MG63 (cell line): ENCODE results near the gene C10orf105. TPM values are rescaled to one million over a fixed set of nuclear protein-coding genes. Genes with fewer than 3 reads are reported as not detected.

Source experiments
- DNase-seq: peaks from one replicate; pipeline ENCODE4 v3.0.0-alpha.2; 2020
- H3K27me3 ChIP-seq: fragments of 250-450 bp; sonication (Bioruptor Pico); 2 replicates; pipeline ENCODE4 v1.5.1; 2020; ENCODE audit warnings: mild to moderate bottlenecking, moderate library complexity
- H3K36me3 ChIP-seq: fragments of 250-450 bp; sonication (Bioruptor Pico); 2 replicates; pipeline ENCODE4 v1.5.1; 2020; ENCODE audit warnings: mild to moderate bottlenecking, moderate library complexity
- H3K4me3 ChIP-seq: fragments of 250-450 bp; sonication (Bioruptor Pico); 2 replicates; pipeline ENCODE4 v1.5.1; 2020; ENCODE audit warnings: mild to moderate bottlenecking, moderate library complexity
- H3K9me3 ChIP-seq: fragments of 250-450 bp; sonication (Bioruptor Pico); 2 replicates; pipeline ENCODE4 v1.5.1; 2020; ENCODE audit warnings: mild to moderate bottlenecking, moderate library complexity
- total RNA-seq: library from RNA; depleted of rRNA; stranded (reverse); fragments of >200 nt; shearing (Covaris generic); gene quantifications from 2 replicates; pipeline ENCODE4 v1.2.3, GENCODE V29; 2014; ENCODE audit warnings: low replicate concordance

C10orf105 gene
- total RNA-seq, 1 experiment from 2014 or later, result not detected

DNA sequence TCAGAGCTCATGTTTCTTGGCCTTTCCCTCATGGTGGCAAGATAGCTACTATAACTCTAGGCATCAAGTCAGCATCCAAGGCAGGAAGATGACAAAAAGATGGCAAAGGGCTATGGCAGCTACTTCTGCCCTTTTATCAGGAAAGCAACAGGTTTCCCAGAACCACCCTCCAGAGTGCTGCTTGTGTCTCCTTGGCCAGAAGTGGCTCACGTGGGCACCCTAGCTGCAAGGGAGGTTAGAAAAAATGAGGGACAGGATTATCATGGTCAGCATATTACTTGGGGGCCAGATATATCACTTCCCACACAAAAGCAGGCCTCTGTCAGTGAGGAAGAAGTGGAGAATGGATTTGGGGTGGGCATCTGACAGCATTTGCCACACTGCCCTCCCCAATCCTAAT lies 24.3 kb upstream of the C10orf105 start:
- no peak for DNase-seq
- no peaks in the 10 kb centered on the region for H3K36me3 ChIP-seq
- no peak overlapping the region for H3K4me3 ChIP-seq
- no peaks in the 10 kb centered on the region for H3K9me3 ChIP-seq
- no peaks in the 10 kb centered on the region for H3K27me3 ChIP-seq

DNA sequence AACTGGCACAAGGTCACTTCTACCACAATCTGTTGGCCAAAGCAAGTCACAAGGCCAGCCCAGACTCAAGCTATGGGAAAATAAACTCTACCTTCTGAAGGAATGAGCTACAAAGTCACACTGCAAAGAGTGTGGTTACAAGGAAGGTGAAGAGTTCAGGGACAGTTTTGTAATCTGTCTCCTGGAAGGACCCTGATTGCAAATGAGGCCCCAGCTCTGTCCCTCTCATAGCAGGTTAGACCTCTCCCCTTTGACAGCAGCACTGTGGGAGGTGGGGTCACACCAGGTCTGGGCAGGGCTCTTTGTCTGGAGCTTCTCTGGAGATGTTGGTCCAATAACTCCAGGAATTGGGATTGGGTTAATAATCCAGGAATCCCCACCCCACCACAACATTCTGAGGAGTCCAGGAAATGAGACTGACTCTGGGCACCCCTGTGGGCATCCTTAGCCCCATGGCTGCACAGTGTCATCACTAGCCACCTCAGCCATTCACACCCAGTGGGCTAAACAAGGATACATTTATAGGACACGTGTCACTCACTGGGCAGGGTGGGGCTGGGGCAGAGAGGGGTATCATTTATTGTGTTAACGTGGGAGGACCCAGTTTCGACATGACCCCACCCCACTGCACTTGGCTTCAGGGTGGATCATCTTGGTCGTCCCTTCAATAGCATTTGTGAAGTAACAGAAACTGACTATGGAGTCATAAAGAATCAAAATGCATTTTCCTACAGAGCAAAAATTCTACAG lies 23.7 kb upstream of the C10orf105 start:
- no peak for DNase-seq
- no peaks in the 10 kb centered on the region for H3K27me3 ChIP-seq
- H3K9me3 ChIP-seq, result no peaks in the 10 kb centered on the region

DNA sequence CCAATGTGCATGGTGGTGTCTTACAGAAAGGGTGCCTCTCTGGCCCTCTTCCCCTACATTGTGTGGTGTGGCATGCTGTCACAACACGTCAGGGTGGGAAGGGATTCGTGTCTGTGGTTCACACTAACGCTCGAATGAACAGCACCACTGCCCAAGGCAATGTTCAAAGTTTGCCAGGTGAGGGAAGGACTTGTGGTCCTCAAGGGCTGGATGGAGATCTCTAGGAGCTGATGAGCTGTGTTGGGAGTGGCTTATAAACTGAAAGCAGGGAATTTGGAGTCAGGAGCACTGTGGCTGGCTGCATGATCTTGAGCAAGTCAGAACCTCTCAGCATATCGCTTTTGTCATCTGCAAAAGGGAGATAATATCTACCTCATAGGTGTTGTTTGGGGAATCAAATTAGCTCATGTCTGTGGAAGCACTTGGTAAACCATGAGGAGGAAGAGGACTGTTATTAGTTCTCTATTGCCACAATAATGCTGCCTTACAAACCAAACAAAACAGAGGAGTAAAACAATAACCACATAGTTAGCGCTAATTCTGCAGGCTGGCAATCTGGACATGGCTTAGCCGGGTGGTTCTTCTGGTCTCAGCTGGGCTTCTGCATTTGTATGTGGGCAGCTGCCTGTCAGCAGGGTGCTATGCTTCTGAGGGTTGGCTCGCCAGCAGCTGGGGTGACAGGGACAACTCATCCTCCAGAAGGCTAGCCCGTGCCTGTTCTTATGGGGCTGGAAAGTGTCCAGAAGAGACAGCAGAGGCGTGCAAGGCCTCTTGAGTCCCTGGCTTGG lies 22.9 kb upstream of the C10orf105 start:
- H3K4me3 ChIP-seq, result no peak overlapping the region
- no peaks in the 10 kb centered on the region for H3K9me3 ChIP-seq
- no peaks in the 10 kb centered on the region for H3K36me3 ChIP-seq
- no peaks in the 10 kb centered on the region for H3K27me3 ChIP-seq
- no peak for DNase-seq

More for the DNA sequence above, 23.7 kb upstream of the C10orf105 start:
- no peak overlapping the region for H3K4me3 ChIP-seq
- no peaks in the 10 kb centered on the region for H3K36me3 ChIP-seq

DNA sequence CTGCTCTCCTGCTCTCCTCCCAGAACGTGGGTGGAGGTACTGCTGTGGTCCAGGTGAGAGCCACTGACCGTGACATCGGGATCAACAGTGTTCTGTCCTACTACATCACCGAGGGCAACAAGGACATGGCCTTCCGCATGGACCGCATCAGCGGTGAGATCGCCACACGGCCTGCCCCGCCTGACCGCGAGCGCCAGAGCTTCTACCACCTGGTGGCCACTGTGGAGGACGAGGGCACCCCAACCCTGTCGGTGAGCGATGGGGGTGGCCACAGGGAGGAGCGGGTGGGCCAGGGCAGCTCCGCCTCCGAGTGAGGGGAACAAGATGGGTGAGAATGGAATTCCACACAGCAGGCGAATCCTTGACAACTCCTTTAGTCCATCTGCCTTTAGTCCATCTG lies 22.1 kb upstream of the C10orf105 start:
- H3K9me3 ChIP-seq, result no peaks in the 10 kb centered on the region
- no peaks in the 10 kb centered on the region for H3K27me3 ChIP-seq
- no peak for DNase-seq
- H3K4me3 ChIP-seq, result no peak overlapping the region
- H3K36me3 ChIP-seq, result no peaks in the 10 kb centered on the region

DNA sequence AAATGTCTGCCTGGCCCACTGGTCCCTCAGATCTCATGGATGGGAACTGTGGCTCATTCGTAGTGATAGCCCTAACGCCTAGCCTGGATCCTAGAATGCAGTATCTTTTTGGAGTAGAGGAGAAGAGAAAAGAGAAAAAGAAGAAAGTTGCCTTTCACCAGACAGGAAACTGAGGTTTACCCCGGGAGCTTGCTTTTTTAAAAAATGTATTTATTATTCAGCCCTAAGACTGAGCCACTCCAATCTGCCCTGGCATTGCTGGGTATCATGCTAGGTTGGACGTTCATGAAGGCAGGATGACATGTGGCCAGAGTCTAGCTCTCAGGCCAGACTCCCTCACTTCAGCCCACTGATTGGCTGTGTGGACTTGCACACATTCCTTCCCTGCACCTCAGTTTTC lies 21.5 kb upstream of the C10orf105 start:
- no peak for DNase-seq
- Histone ChIP-seq H3K9me3 (no peaks in the 10 kb centered on the region), H3K4me3 (no peak overlapping the region), H3K27me3 (no peaks in the 10 kb centered on the region), H3K36me3 (no peaks in the 10 kb centered on the region)

DNA sequence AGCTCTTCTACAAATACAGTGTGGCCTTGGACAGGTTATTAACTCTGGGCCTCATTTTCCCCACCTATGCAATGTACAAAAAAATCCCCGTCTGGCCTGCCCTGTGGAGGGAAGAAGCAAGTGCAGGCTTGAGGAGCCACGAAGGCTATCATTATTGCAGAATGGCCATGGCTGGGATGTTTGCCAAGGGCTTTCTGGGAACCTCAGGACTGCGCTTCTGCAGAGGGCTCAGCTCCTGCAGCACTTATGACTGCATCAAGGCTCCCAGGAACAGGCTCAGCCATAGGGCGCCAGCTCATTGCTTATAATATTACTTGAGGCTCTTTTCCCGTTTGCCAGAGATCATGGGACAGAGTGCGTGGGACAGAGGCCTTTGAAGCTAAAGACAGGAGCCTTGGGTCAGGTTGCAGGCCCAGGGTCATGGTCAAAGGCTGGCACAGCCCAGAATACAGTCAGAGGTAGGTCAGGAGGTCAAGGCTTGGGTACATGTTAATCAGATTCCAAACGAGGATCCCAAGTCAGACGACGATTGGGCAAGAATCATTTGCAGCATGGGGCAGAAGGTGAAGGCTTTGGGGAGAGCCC lies 20.6 kb upstream of the C10orf105 start:
- H3K4me3 ChIP-seq, result no peak overlapping the region
- no peaks in the 10 kb centered on the region for H3K27me3 ChIP-seq
- DNase-seq, result no peak
- H3K9me3 ChIP-seq, result no peaks in the 10 kb centered on the region
- no peaks in the 10 kb centered on the region for H3K36me3 ChIP-seq

DNA sequence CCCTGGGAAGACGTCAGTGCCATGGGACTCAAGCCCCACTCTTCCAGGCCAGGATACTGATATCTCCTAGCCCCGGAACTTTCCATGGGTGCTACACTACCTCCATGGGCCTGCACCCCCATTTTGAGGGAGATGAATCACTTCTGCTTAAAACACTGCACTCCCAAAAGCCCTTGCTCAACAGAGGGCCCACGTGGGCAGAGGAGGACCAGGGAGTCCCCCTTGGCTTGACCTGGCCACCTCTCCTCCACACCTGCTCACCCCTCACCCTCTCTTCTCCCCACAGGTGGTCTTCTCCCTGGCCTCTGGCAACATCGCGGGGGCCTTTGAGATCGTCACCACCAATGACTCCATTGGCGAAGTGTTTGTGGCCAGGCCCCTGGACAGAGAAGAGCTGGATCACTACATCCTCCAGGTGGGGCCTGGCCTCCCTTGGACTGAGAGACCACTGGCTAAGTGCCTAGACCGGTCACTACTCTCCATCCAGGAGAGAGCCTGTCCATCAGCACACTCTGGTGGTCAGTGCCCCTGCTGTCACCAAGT lies 19.9 kb upstream of the C10orf105 start:
- H3K36me3 ChIP-seq, result no peaks in the 10 kb centered on the region
- H3K27me3 ChIP-seq, result no peaks in the 10 kb centered on the region
- no peak overlapping the region for H3K4me3 ChIP-seq
- no peaks in the 10 kb centered on the region for H3K9me3 ChIP-seq
- no peak for DNase-seq

DNA sequence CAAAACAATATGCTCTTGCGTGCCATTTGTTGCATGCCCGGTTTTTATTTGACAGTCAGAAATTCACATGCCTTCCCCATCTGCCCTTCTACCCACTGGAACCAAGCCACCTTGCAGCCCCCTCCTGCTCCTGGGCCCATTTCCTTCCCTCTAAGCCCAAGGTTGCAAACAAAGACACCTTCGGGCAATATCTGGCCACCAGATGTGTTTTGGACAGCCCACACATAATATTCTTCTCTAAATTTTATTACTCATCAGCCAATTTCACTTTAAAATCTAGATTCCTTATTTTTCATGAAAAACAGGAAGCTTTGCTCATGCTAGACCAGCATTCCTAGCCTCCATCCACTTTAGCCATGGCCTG lies 18.2 kb upstream of the C10orf105 start:
- no peaks in the 10 kb centered on the region for H3K36me3 ChIP-seq
- H3K27me3 ChIP-seq, result no peaks in the 10 kb centered on the region
- H3K4me3 ChIP-seq, result no peak overlapping the region
- H3K9me3 ChIP-seq, result no peaks in the 10 kb centered on the region
- no peak for DNase-seq

DNA sequence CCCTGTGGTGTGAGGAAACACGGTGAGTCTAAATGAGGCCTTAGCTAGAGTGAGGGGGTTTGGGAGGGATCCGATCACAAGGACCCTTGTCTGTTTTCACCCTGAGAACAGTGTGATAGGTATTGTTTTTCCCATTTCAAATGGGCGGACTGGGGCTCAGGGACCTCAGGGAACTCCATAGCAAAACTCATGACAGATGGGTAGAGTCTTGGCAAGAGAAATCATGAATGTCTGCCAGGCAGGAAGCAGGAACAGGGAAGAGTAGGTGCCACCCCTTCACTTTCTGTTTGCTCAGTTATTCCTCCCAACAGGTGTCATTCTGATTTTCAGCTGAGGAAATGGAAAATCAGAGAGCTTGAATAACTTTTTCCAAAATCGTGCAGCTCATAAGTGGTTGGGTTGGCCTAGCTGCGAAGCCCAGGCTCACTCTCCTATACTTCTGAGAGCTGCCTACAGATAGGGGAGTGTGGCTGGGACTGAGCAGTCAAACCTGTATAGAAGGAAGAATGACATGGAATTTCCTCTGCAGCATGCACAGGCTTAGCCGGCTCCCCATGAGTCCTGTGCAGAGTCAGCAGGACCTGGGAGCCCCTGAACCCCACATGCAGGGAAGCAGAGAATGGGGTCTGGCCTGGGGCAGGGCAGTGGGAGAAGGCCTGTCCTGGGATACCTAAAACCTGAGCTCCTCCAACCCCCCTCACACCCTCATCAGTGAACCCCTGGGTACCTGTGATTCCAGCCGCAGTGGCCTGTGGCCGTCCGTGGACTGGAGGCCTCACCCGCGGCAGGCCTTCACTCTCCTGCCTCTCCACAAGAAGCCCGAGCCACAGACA lies 17.6 kb upstream of the C10orf105 start:
- Histone ChIP-seq H3K36me3 (no peaks in the 10 kb centered on the region), H3K27me3 (no peaks in the 10 kb centered on the region), H3K9me3 (no peaks in the 10 kb centered on the region), H3K4me3 (no peak overlapping the region)
- no peak for DNase-seq

DNA sequence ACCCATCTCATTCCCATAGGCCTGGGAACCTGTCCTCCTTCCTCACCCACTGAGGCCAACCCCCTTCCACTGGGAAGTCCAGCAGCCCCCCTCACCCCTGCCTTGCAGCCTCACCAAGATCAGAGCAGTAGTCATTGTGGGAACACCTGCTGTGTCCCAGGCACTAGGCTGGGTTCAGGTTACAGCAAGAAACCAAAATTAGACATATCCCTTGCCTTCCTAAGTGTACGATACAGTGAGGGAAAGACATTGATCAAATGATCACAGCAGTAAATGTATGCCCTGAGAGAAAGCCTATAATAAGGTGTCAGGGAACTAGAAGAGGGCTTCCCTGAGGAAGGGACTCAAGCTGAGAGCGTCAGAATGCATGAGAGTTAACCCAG lies 17.0 kb upstream of the C10orf105 start:
- no peaks in the 10 kb centered on the region for H3K27me3 ChIP-seq
- H3K9me3 ChIP-seq, result no peaks in the 10 kb centered on the region
- no peak for DNase-seq
- no peak overlapping the region for H3K4me3 ChIP-seq
- H3K36me3 ChIP-seq, result no peaks in the 10 kb centered on the region

DNA sequence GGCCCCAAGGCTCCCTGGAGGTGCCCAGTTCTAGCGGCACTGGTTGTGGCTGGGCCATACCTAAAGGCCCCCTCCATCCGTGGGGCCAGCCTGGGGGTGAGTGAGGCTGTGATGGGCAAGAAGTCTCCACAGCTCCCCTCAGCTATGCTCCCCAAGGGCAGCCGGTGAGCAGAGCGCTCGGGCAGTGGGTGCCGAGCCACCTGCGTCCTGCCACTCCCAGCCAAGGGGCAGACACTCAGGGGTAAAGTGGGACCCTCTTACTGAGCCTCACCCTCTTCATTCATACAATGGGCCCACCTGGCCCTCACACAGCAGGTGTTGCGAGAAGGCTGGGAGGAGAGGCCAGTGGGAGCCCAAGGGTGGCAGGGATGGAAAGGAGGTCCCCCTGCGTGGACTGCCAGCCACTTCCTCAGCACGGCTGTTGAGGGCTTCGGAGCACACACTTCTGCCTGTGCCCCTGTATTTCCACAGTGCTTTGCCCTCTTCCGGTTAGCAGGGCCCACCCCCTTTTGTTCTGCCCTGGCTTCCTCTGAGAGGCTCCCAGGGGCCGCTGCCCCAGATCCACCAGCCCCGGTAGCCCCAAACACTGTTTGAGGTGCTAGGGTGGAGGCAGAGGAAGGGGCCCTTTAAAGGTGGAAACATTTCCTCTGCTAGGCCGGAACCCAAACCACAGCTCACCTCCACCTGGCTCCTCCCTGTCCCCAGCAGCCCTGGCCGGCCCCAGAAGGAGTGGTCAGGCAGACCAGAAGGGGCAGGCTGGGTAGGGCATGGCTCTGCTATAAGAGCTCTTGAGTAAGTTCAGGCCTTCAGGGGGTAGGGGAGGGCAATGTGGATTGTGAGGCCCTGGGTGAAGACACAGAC lies 16.4 kb upstream of the C10orf105 start:
- no peak overlapping the region for H3K4me3 ChIP-seq
- no peaks in the 10 kb centered on the region for H3K9me3 ChIP-seq
- no peak for DNase-seq
- no peaks in the 10 kb centered on the region for H3K36me3 ChIP-seq
- H3K27me3 ChIP-seq, result no peaks in the 10 kb centered on the region

DNA sequence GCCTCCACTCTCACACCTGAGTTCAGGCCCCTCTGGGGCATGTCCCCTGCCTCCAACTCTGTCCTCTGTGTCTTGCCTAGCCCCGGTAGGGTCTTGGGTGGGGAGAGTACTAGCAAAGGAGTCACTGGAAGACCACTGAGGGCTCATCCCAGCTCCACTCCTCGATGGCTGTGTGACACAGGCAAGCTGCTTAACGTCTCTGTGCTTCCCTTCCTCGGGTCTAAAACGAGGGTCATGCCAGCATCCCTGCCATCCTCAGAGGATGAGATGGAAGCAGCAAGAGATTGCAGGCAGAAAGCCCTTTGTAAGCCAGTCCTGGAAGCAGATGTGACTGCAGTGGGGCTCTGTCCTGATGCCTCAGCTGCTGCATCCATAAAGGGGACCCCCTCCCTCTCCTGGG lies 15.2 kb upstream of the C10orf105 start:
- Histone ChIP-seq H3K36me3 (no peaks in the 10 kb centered on the region), H3K27me3 (no peaks in the 10 kb centered on the region), H3K9me3 (no peaks in the 10 kb centered on the region), H3K4me3 (no peak overlapping the region)
- DNase-seq, result no peak

DNA sequence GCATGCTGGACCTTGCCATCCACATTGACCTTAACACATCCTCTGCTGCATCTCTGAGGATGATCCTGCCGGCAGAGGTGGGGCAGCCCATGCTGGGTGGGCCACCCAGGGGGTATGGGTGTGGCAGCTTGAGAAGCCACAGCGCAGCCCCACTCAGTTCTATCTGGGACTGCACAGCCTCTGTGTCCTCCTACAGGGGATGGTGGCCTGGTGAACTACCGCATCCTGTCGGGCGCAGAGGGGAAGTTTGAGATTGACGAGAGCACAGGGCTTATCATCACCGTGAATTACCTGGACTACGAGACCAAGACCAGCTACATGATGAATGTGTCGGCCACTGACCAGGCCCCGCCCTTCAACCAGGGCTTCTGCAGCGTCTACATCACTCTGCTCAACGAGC lies 12.2 kb upstream of the C10orf105 start:
- no peak for DNase-seq
- Histone ChIP-seq H3K9me3 (no peaks in the 10 kb centered on the region), H3K36me3 (no peaks in the 10 kb centered on the region), H3K4me3 (no peak overlapping the region), H3K27me3 (no peaks in the 10 kb centered on the region)

DNA sequence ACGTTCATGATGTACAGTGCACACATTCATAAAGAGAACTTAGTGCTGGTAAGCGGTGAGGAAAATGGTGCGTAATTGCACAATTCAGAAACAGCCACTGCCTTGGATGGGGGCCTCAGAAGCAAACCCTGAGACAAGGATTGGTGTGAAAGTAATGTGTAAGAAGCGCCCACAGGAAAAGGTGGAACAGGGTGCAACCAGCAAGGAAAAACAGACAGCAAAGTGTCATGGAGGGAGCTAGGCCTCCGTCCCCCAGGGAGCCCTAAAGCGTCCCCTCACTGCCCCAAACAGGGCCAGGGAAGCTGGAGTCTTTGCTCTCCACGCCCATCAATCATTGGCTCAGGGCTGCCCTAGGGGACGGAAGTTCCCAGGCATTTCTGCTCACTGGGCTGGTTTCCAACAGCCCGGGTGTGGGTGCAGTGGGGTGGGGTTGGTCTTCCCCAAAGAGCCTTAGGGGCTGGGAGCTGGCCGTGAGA lies 9.6 kb upstream of the C10orf105 start:
- Histone ChIP-seq H3K9me3 (no peaks in the 10 kb centered on the region), H3K36me3 (no peaks in the 10 kb centered on the region), H3K27me3 (no peaks in the 10 kb centered on the region), H3K4me3 (no peak overlapping the region)
- no peak for DNase-seq

DNA sequence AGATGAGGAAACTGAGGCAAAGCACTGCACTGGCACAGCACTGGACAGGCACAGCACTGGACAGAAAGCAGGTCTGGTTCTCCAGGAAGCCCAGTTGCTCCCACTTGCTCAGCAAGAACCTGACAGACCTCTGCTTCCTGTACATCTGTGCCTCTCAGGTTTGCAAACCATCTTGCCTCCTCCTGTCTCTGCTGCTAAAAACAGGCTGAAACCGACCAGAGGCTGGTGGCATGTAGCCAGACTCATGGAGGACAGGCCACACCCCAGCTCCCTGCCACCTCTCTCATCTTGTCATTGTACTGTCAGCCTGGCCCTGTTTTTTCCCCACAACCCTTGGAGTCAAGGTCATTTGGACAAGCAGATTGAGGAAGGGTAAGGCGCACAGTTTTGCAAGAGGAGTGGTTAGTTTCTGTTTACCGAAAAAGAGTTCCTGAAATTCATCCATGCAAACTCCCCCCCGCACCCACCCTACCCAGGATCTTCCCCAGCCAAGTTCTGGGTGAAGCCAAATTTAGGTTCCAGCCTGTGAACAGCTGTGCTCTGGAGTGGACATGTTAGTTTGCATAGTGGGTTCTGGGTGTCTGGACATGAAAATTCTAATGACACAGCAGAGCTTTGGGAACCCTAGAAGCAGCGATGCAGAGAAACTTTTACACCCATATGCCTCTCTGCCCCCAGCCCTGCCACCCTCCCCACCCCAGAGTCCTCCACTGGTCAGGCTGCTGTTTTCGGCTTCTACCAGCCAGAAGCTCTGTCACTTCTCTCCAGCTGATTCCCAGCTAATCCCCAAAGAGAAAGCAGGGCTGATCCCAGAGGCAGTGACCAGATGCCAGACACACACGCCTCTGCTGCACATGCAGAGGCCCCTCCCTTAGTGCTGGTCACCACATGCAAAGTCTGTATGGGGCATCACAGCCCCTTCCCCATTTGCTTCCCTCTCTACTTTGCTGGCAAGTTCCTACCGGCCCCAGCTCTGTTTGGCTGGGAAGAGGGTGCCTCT lies 8.5 kb upstream of the C10orf105 start:
- no peak for DNase-seq
- H3K9me3 ChIP-seq, result no peaks in the 10 kb centered on the region
- H3K27me3 ChIP-seq, result no peaks in the 10 kb centered on the region
- H3K36me3 ChIP-seq, result no peaks in the 10 kb centered on the region
- no peak overlapping the region for H3K4me3 ChIP-seq
